LNCAP (cell line): ENCODE results near the gene SLC27A5.

ENCODE experiments used
- TF ChIP-seq, protein P1 (sequence below): fragments of 450-650 bp; IDR thresholded peaks from 2 replicates; pipeline ENCODE4 v1.5.1; 2017; ENCODE audit warnings: mild to moderate bottlenecking

Gene SLC27A5

GRCh38 chr19:58547323-58548312 lies 35.8 kb upstream of the SLC27A5 start:
- TF ChIP-seq, protein P1, sequence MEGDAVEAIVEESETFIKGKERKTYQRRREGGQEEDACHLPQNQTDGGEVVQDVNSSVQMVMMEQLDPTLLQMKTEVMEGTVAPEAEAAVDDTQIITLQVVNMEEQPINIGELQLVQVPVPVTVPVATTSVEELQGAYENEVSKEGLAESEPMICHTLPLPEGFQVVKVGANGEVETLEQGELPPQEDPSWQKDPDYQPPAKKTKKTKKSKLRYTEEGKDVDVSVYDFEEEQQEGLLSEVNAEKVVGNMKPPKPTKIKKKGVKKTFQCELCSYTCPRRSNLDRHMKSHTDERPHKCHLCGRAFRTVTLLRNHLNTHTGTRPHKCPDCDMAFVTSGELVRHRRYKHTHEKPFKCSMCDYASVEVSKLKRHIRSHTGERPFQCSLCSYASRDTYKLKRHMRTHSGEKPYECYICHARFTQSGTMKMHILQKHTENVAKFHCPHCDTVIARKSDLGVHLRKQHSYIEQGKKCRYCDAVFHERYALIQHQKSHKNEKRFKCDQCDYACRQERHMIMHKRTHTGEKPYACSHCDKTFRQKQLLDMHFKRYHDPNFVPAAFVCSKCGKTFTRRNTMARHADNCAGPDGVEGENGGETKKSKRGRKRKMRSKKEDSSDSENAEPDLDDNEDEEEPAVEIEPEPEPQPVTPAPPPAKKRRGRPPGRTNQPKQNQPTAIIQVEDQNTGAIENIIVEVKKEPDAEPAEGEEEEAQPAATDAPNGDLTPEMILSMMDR, result no peak

GRCh38 chr19:58546019-58546530 lies 34.3 kb upstream of the SLC27A5 start:
- TF ChIP-seq, protein P1, result no peak

DNA sequence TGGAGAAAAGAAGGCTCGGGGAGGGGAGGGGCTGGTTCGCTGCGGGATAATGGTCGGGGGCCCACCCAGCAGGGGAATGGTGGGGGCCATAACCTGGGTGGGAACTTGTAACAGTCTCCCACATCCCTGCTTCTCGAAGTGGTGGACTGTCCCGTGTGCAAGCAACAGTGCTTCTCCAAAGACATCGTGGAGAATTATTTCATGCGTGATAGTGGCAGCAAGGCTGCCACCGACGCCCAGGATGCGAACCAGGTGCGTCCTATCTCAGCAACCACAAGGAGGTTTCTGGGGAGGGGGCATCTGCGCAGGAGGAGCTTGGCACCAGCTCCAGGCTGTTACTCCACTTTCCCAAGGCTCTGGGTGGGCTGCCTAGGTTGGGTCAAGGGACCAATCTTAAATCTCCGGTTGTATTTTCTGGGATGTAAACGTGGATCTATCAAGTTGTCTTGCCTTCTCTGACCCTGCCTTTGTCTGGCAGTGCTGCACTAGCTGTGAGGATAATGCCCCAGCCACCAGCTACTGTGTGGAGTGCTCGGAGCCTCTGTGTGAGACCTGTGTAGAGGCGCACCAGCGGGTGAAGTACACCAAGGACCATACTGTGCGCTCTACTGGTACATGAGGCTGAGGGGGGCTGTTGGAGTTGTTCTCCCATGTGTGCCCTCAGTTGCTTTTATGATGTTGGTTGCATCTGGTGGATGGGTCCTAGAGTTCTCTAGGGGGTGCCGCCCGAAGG lies 33.7 kb upstream of the SLC27A5 start:
- TF ChIP-seq, protein P1, result no peak

- TF ChIP-seq, protein P1, result no peak
Observed at GRCh38 chr19:58544591-58545285, 32.9 kb upstream of the SLC27A5 start.

GRCh38 chr19:58543826-58544590 lies 32.2 kb upstream of the SLC27A5 start, which contains the start of gene TRIM28:
Gene TRIM28 (plus strand): TSS chr19:58544064. CDS start chr19:58544758, 694 bp downstream.
- TF ChIP-seq, protein P1, result no peak

DNA sequence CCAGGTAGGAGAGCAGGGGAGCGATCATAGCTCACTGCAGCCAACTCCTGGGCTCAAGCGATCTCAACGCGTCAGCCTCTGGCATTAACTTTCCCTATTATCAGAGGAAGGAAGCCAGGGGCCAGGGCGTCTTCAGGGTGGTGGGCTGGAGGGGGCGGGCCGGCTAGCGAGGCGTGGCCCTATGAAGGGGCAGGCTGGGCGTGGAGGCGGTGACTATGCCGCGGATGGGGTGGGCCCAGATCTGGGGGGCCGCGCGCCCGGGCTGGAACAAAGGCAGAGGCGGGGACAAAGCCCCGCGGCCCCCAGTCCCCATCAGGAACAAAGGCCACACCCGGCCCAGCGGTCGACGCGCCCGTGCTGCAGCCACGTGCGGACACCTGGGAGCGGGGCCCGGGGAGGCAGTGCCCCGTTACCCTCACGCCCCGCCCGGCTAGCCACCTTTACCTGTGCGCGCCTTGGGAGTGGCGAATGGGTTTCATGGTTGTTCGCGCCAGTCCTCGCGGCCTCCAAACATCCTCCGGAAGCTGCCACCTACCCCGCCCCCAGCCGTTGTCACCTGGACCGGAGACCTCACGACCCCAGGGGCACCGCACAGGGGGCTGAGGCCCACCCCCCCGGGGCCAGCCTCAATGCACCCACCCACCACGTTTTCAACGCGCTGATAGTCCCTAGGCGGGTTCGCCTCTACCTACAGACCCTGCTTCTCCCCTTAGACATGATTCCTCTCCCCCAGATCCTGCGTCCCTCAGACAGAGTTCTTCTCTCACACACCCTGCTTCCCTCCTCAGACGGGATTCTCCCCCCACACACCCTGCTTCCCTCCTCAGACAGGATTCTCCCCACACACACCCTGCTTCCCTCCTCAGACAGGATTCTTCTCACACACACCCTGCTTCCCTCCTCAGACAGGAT lies 26.7 kb upstream of the SLC27A5 start:
- TF ChIP-seq, protein P1, result no peak
